Right lobe of liver (tissue), 6 donors: ENCODE data around the gene EIF5B. TPM values are rescaled to one million over a fixed set of nuclear protein-coding genes. Genes with fewer than 3 reads are reported as not detected.

Experiments used
- ATAC-seq, 4 donors: fragments of 200-7000 bp; cut with Tn5 transposase; one replicate each; pipeline ENCODE4 v1.9.1; 2020; ENCODE audit warnings: mild to moderate bottlenecking in 4 of 4, moderate library complexity in 4 of 4
- DNase-seq, 3 donors: peaks; one replicate each; pipeline ENCODE4 v3.0.0-alpha.2; 2020
- H3K27ac ChIP-seq, 3 donors: fragments of 200-600 bp; one replicate each; pipeline ENCODE4 v1.8.0; 2022
- H3K27me3 ChIP-seq, 2 donors: fragments of 200-600 bp; one replicate each; pipeline ENCODE4 v1.8.0; 2022
- H3K36me3 ChIP-seq, 4 donors: fragments of 200-600 bp; sonication (generic) in 1 of 4; one replicate each; pipeline versions ENCODE4 v1.5.1 to v1.8.0; 2017 to 2022; ENCODE audit warnings: control low read depth in 1 of 4
- H3K4me1 ChIP-seq, 4 donors: fragments of 200-600 bp; sonication (generic) in 1 of 4; one replicate each; pipeline versions ENCODE4 v1.5.1 to v1.8.0; 2017 to 2022; ENCODE audit warnings: control low read depth in 1 of 4
- H3K4me3 ChIP-seq, 3 donors: fragments of 200-600 bp; one replicate each; pipeline ENCODE4 v1.8.0; 2022
- H3K9me3 ChIP-seq, 4 donors: fragments of 200-600 bp; sonication (generic) in 1 of 4; one replicate each; pipeline versions ENCODE4 v1.5.1 to v1.8.0; 2017 to 2022; ENCODE audit warnings: control low read depth in 1 of 4
- CTCF ChIP-seq, 4 donors: fragments of 200-600 bp in 3 of 4; fragments of 450-650 bp in 1 of 4; IDR thresholded peaks; one replicate each; pipeline versions ENCODE4 v1.5.1 to v1.8.0; 2016 to 2022; ENCODE audit warnings: antibody characterized with exemption in 4 of 4, mild to moderate bottlenecking in 2 of 4
- POLR2A ChIP-seq: fragments of 450-650 bp; IDR thresholded peaks from one replicate; pipeline ENCODE4 v1.6.1; 2017; ENCODE audit warnings: antibody characterized with exemption, mild to moderate bottlenecking
- WGBS: methylation state at CpG from one replicate; pipeline ENCODE4 v1.1.6; 2018; ENCODE audit warnings: low coverage, low lambda C conversion rate; ENCODE audit not compliant: insufficient coverage; ENCODE audit errors: missing lambda C conversion rate; 5-methylcytosine and 5-hydroxymethylcytosine counted together
- intact Hi-C, 2 donors: fragments of 100-400 bp; cut with DNase I; formaldehyde crosslinking; loops; one replicate each; pipeline versions ENCODE4 v1.11.2 to v1.14.1; 2022
- total RNA-seq, 6 experiments: library from RNA; depleted of rRNA in 2 of 6; stranded (reverse); fragments of >200 nt in 2 of 6; fragmentation: NEBNext Ultra II Directional in 3 of 6; extraction: Animal tissue kit (Norgen Biotek cat#: 25700) in 3 of 6; gene quantifications; one replicate each; pipeline versions ENCODE4 v1.1.0 to v1.2.4, GENCODE V29; 2016 to 2023
- donor health status: DM: no; HTN: yes; CAD: no.
- donor health status: DM: no; HTN: no; CAD: no.
- donor health status: DM: no; HTN: no; CAD: no.
- donor health status: DM: no; HTN: yes; CAD: no.
- donor health status: DM: no; HTN: yes; CAD: no.

The EIF5B gene
- total RNA-seq, 6 experiments from 2014 or later: 10.2 to 18.8 (median 17.4) TPM

GRCh38 chr2:99388892-99389291, 51.7 kb downstream of the EIF5B start:
- H3K36me3 ChIP-seq: peaks cover 0 to 15% (median 4%) of the 10 kb centered on the region in 4 donors
- no peak overlapping the region for H3K27ac ChIP-seq
- no peaks in the 10 kb centered on the region for H3K27me3 ChIP-seq
- H3K4me1 ChIP-seq: peaks cover 0 to 10% (median 3%) of the 10 kb centered on the region in 4 donors
- intact Hi-C loops: no loop called here
- ATAC-seq (no peak), DNase-seq (no peak)
- WGBS: 72% methylated on average over 2 of the region's 2 CpGs
- H3K9me3 ChIP-seq: no peaks in the 10 kb centered on the region
- H3K4me3 ChIP-seq: no peak overlapping the region
- no peak for TF ChIP-seq POLR2A
- TF ChIP-seq CTCF (IDR thresholded peaks at IDR 0.05): no peak

DNA sequence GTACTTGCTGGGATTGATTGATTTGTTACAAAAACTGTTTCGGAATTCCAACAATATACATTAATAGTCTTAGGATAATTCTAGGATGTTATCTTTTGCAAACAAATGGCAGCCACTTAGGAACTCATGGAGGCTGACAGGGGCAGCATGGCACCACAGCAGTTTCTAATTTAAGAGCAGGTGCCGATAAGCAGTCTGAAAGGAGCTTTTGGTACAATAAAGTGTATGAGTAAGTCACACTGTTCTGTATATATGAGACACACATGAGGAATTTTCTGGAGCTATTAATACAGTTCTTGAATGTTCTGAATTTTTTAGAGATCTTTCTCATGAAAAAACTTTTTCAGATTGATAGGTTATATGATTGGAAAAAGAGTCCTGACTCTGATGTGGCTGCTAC, 52.2 kb downstream of the EIF5B start:
- intact Hi-C loops: no loop called here
- Histone ChIP-seq H3K9me3 (no peaks in the 10 kb centered on the region), H3K4me1 (peaks cover 0 to 10% (median 3%) of the 10 kb centered on the region in 4 donors), H3K27me3 (no peaks in the 10 kb centered on the region), H3K4me3 (no peak overlapping the region), H3K27ac (no peak overlapping the region), H3K36me3 (peaks cover 0 to 19% (median 3%) of the 10 kb centered on the region in 4 donors)
- WGBS: 60% methylated on average over 2 of the region's 2 CpGs
- TF ChIP-seq CTCF (IDR thresholded peaks at IDR 0.05): no peak
- no peak for TF ChIP-seq POLR2A
- ATAC-seq (no peak), DNase-seq (no peak)

DNA sequence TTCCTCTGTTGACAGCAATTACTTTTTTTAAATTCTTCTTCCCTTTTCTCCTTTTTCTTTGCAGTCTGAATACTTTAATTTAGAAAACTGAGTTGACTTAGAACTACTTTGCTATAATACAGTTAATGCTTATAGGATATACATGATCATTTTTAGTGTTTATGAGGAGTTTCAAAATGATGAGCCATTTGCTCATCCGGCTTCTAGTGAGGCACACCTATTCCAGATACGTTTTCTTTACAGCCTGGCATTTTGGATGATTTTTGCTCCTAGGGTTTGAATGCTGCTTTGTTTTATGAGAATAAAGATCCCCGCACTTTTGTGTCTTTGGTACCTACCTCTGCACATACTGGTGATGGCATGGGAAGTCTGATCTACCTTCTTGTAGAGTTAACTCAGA, 52.8 kb downstream of the EIF5B start:
- peaks cover 0 to 10% (median 3%) of the 10 kb centered on the region in 4 donors for H3K4me1 ChIP-seq
- intact Hi-C loops: no loop called here
- H3K27me3 ChIP-seq: no peaks in the 10 kb centered on the region
- no peak overlapping the region for H3K27ac ChIP-seq
- no peak for ATAC-seq
- TF ChIP-seq POLR2A (no peak), CTCF (IDR thresholded peaks at IDR 0.05) (no peak)
- peaks cover 0 to 21% (median under 1%) of the 10 kb centered on the region in 4 donors for H3K36me3 ChIP-seq
- 92% methylated on average over 3 of the region's 3 CpGs for WGBS
- no peak overlapping the region for H3K4me3 ChIP-seq
- H3K9me3 ChIP-seq: no peaks in the 10 kb centered on the region
- DNase-seq: no peak

GRCh38 chr2:99395589-99396130, 58.5 kb downstream of the EIF5B start:
- no peaks in the 10 kb centered on the region for H3K27me3 ChIP-seq
- intact Hi-C loops: no loop called here
- 92% methylated on average over 3 of the region's 3 CpGs for WGBS
- H3K36me3 ChIP-seq: peaks cover 0 to 60% (median 11%) of the 10 kb centered on the region in 4 donors
- DNase-seq (no peak), ATAC-seq (no peak)
- no peak overlapping the region for H3K4me3 ChIP-seq
- no peak overlapping the region for H3K27ac ChIP-seq
- peaks cover 0 to 10% (median 3%) of the 10 kb centered on the region in 4 donors for H3K4me1 ChIP-seq
- TF ChIP-seq POLR2A (no peak), CTCF (IDR thresholded peaks at IDR 0.05) (no peak)
- H3K9me3 ChIP-seq: no peaks in the 10 kb centered on the region
